Dedifferentiated amniotic fluid mesenchymal stem cell (primary cell): ENCODE results near the gene GRPEL1.
A peak's percentile ranks its signal among the peaks of the same experiment; 100 is the strongest.

ENCODE experiments used
- DNase-seq: peaks from one replicate; pipeline ENCODE4 v3.0.0-alpha.2; 2016; ENCODE audit errors: extremely low spot score

The GRPEL1 gene

DNA sequence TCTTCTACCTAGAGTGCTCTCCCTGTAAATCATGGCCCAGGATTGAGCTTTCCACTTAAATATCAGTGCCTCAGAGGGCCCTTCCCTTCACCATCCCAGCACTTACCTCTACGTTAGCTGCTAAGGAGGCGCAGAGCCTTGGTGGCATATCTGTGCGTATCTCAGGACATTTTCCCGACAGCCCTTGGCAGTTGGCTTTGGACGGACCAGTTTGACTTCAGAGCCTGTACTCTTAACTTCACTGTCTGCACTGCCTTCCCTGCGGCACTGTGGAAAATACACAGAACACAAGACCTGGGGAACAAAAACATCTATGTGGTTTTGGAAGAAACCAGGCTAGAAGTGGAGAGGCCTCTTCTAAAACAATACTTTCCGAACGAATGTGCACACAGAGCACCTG, 22.3 kb downstream of the GRPEL1 start:
- no peak for DNase-seq

DNA sequence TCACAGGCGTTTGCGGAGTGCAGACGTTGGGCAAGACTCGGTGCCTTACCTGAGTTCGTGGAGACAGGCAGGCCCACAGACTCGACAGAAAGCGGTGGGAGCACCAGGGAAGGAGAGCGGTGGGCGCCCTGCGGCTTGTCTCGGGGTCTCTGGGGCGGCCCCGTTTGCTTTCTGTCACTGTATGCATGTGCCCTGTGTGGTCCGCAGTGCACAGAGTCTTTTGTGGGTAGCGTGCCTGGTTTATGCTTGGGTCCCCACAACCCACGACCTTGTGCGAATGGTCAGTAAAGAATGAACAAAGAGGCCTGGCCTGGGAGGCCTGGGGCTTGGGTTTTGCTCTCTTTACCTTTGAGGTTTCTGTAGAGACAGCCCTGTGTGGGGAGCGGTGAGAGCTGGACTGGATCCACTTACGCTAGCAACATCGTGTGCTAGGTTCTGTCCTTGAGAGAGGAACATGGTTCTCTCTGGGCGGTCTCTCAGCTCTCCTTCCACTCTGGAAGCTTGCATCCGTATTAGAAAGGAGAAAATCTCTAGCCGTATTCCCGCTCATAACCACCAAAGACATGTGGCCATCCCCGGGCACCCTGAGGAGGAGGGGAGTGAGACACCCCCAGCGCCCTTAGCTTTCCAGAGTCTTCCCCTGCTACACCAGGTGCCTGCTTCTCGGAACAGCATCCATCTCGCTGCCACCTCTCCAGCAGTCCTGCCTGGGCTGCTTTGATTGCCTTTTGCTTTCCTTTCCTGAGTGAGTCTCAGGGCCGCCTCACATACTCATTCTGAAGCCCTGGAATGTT, 23.5 kb downstream of the GRPEL1 start:
- DNase-seq: no peak

- peak; percentile 22 for DNase-seq
Measured at GRCh38 chr4:7043284-7044136, 24.4 kb downstream of the GRPEL1 start, which contains the start of gene TADA2B. Gene TADA2B, plus strand, starts transcription at chr4:7043372. Its CDS starts 208 bp downstream, at chr4:7043580.

- peak; percentile 97 for DNase-seq
Measured at GRCh38 chr4:7042503-7043283, 25.2 kb downstream of the GRPEL1 start.

DNA sequence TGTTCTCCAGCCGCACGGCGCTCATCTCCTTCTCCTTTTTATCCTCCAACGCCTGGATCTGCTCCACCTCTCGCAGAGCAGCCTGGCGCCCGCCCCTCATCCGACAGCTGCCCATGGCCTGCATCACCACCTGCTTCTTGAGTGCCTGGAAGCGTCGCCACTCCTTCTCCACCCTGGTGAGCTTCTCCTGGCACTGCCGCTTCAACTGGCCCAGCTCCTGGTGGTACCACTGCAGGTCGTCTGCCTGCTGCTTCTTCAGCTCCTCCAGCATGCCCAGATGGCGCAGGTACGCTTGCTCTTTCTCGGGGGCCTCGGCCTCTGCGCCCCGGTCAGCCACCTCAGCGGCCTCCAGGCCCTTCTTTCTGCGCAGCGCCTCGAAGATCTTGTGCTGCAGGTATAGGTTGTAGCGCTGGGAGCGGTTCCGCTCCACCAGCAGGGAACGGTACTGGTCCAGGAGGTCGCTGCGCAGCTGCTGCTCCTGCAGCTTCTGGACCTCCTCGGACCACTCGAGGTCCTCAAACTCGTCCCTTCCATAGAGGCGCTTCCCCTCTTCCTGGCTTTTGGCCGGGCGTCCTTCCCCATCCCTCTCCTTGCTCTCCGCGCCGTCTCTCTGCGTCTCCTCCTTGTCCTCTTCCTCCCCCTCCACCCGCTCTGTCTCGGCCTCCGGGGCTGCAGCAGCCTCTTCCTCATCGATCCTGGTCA, 25.9 kb downstream of the GRPEL1 start:
- DNase-seq: no peak

GRCh38 chr4:7041246-7041645, 26.6 kb downstream of the GRPEL1 start:
- DNase-seq: no peak

- DNase-seq: no peak
Measured at GRCh38 chr4:7040765-7041164, 27.1 kb downstream of the GRPEL1 start.

DNA sequence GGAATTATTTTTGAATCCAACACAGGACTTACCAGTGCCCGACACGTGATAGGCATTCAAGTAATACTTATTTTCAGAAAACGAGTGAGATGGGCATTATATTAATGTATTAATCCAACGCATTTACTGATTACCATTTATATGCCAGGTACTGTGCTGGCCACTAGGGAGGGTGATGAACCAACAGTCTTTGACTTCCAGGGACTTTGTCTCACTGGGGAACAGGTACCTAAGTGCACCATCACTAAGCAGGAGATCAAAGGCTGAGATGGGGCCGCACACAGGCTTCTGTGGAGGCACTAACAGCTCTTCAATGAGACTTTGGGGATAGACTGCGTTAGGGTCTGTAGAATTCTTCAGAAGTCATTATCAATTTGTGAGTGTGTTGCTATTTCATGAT, 30.4 kb downstream of the GRPEL1 start:
- DNase-seq: no peak

DNA sequence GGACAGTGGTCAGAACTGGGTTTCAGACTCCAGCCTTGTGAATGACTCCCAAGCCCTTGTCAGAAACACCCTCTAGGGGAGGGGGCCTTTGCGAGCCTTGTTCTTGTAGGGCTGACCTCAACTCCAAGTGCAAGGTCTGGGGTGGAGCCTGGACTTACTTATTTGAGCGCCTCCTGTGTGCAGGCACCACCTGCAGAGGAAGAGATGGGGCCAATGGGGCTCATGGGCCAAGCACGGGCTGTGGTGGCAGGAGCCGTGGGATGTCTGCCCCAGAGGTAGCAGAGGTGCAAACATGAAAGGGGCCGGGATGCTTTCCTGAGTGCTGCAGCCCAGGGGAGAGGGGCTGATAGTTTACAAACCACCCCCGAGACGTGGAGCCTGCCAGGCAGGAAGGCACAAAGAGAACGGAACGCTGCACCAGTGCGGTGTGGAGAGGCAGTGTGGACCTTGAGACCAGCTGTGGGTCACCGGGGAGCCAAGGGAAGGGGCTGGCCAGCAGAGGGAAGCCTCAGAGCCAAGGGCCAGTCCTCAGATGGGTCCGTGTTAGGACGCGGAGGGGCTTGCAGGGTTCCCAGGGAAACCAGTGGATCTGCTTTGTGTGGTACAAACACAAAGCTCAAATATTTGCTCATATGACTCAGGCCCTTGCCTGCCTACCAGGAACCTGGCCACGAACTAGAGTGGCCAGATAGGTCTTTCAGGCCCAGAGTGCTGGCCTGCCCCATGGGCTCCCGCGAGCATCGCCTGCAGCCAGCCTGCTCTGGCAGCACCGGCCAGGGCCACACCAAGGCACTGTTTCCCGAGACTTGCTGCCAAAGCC, 33.4 kb downstream of the GRPEL1 start:
- DNase-seq: no peak

DNA sequence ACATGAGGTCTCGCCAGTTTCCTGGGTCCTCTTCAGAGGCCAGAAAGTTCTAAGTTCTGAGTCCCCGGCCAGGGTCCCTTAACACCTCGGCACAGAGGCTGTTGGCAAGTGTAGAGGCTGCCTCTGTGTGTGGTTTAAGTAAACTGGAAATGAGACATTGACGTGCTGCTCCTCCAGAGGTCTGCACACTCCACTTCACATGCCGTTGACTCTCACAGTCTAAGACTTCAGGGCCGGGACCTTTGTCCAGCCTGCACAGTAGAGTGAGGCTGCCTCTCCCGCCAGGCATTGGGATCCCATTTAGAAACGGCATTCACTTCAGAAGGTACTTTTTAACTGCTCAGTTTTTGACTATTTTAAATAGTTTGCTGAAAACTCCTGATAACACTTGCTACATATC, 35.3 kb downstream of the GRPEL1 start:
- no peak for DNase-seq

GRCh38 chr4:7031558-7032449, 36.1 kb downstream of the GRPEL1 start:
- DNase-seq: no peak

- DNase-seq: no peak
Measured at GRCh38 chr4:7030856-7031255, 37.0 kb downstream of the GRPEL1 start.

DNA sequence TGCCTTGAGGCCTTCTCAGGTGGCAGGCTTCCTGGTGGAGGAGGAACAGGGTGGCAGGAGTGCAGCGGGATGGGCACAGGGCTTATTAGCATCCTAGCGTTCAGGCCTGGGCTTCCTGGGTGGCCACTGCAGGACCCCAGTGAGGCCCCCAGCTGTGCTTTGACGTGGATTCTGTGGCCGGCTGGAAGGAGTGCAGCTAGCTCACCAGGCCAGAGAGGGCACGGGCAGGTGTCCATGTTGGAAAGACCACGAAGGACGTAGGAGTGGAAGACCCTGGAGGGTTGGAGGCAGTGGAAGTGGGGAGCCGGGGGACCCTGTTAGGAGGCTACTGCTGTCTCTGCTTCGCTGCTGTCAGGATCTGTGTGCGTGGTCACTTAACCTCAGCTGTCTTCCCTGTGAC, 37.9 kb downstream of the GRPEL1 start:
- DNase-seq: no peak

- no peak for DNase-seq
Measured at GRCh38 chr4:7029212-7029611, 38.7 kb downstream of the GRPEL1 start.

DNA sequence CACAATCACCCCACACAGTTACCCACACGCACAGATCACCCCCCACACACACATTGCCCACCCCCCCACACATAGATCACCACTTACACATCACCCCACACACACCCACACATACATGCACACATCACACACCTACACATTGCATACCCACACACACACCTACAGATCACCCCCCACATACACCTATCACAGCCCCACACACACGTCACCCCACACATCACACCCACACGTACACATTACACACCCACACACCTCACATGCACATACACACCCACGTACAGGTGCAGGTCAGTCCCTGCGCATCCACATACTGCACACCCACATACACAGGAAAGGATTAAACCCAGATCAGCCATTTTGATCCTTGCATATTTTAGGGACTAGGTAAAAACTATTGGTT, 40.0 kb downstream of the GRPEL1 start:
- no peak for DNase-seq

GRCh38 chr4:7027284-7027683, 40.6 kb downstream of the GRPEL1 start:
- no peak for DNase-seq

DNA sequence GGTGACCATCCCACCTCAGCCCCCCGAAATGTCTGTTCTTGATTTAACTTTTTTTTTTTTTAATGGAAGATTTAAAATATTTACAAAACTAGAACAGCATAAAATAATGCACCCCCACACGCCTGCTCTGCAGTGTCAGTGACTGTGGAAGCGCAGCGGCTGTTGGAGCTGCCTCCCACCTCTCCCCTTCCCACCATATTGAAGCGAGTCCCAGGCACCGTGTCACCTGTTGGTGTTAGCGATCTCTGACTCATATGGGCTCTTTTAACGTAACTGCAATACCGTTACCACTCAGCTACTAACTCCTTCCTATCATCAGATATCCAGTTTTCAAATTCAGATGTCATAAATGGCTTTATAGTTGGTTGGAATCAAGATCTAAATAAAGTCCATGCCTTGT, 41.8 kb downstream of the GRPEL1 start:
- DNase-seq: no peak

GRCh38 chr4:7025040-7025602, 42.7 kb downstream of the GRPEL1 start:
- DNase-seq: no peak

- DNase-seq: no peak
Measured at GRCh38 chr4:7024336-7024890, 43.5 kb downstream of the GRPEL1 start.
